Testis (tissue), 2 donors: ENCODE results near the gene LMBRD2.

ENCODE experiments used
- POLR2A ChIP-seq: fragments of 450-650 bp; IDR thresholded peaks from one replicate; pipeline ENCODE4 v1.6.1; 2017; ENCODE audit warnings: antibody characterized with exemption, mild to moderate bottlenecking, moderate library complexity
- TF ChIP-seq, protein P1 (sequence below), 3 experiments: fragments of 450-650 bp in 2 of 3; fragments of 200-600 bp in 1 of 3; sonication (generic) in 1 of 3; IDR thresholded peaks; one replicate each; pipeline ENCODE4 v1.5.1; 2016 to 2019; ENCODE audit warnings: antibody characterized with exemption in 3 of 3, mild to moderate bottlenecking in 2 of 3, moderate library complexity in 1 of 3

DNA sequence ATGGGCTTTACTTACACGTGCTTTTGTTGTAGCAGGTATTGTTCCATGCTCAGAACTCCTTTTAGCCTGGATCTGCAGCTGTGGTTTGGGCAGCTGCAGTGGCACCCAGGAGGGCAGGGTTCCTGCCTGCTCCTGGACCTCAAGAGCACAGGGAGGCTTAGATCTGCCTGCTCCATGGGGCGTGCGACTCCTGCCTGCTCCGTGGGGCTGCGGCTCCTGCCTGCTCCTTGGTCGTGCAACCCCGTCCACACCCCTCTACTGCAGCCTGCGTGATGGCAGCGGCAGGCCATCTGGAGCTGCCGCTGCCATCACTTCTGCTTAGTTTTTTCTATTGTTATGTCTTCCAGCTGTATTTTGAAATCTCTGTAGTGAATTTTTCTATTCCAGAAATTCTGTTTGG, 73.3 kb downstream of the LMBRD2 start:
- TF ChIP-seq POLR2A = no peak
- TF ChIP-seq, protein P1, sequence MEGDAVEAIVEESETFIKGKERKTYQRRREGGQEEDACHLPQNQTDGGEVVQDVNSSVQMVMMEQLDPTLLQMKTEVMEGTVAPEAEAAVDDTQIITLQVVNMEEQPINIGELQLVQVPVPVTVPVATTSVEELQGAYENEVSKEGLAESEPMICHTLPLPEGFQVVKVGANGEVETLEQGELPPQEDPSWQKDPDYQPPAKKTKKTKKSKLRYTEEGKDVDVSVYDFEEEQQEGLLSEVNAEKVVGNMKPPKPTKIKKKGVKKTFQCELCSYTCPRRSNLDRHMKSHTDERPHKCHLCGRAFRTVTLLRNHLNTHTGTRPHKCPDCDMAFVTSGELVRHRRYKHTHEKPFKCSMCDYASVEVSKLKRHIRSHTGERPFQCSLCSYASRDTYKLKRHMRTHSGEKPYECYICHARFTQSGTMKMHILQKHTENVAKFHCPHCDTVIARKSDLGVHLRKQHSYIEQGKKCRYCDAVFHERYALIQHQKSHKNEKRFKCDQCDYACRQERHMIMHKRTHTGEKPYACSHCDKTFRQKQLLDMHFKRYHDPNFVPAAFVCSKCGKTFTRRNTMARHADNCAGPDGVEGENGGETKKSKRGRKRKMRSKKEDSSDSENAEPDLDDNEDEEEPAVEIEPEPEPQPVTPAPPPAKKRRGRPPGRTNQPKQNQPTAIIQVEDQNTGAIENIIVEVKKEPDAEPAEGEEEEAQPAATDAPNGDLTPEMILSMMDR (IDR thresholded peaks at IDR 0.05) = no peak
